ENCODE results near the gene RBM14. TPM values are rescaled to one million over a fixed set of nuclear protein-coding genes. Genes with fewer than 3 reads are reported as not detected.

RBM14 gene
- total and polyA plus RNA-seq, 2 experiments from 2014 or later, result 28.4 to 40.6 TPM

DNA sequence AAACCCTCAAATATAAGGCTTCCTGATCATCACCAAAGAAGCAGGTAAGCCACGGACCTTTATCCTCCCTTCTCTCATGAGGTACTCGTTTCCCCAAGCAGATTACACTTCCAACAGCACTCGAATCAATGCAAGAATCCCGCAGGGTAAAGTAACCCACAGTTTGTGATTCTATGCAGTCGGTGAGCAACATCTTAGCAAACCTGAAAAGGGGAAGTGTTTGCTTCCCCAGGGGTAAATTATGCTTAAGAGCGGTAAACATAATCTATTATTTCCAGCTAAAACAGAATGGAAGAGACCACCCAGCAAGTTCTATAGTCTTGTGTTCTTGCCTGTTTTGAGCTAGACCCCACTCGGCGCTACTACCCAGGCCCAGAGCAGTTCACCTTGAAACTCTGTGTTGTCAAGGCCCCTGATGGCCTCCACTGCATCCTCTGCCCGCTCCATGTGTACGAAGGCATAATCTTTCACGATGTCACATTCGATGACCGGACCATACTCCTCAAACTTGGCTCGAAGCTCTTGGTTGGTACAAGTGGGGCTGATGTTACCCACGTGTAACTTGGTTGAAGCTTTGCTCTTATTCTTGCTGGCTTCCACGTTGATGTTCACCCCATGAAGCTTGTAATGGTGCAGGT, 60.0 kb downstream of the RBM14 start:
- peaks cover 28% of the 10 kb centered on the region for H3F3A ChIP-seq (ENCODE audit: insufficient read depth)
- H2AFZ ChIP-seq, result no peak overlapping the region
- peak overlapping the region; percentile 91 for H3K4me2 ChIP-seq (ENCODE audit: unreplicated experiment)
- in situ Hi-C loops (cut with MboI), result no loop called here
- H3K9ac ChIP-seq, result no peak overlapping the region; the same call in 1 of the 2 replicates
- DNase-seq, result no peak
- 0 out of 2 replicates have a peak, but pooled peaks cover 5% of the 10 kb centered on the region for H3K36me3 ChIP-seq (ENCODE audit: low read depth)
- no peaks in the 10 kb centered on the region for H3K27me3 ChIP-seq (replicated peaks; ENCODE audit: insufficient read depth)
- peak overlapping the region; percentile 78 for H3K4me3 ChIP-seq
- no peak overlapping the region for H3K27ac ChIP-seq
- no peaks in the 10 kb centered on the region for H3K9me2 ChIP-seq (ENCODE audit: insufficient read depth)
- no peaks in the 10 kb centered on the region for H3K9me3 ChIP-seq (ENCODE audit: low read depth)
- 68 to 70% methylated on average over 16 of the region's 16 CpGs for WGBS, 2 experiments (ENCODE audit: low coverage in 1 of 2, low lambda C conversion rate in 2 of 2, missing lambda C conversion rate in 2 of 2)
- no peaks in the 10 kb centered on the region for H4K20me1 ChIP-seq (ENCODE audit: insufficient read depth)
- TF ChIP-seq EZH2phosphoT487 (IDR thresholded peaks at IDR 0.05; ENCODE audit: insufficient read depth, low read depth) (no peak), EZH2 (IDR thresholded peaks at IDR 0.05; ENCODE audit: insufficient read depth, poor library complexity, severe bottlenecking) (no peak)
- H3K4me1 ChIP-seq (ENCODE audit: insufficient read depth), result peaks cover 17% of the 10 kb centered on the region
- peaks cover 59% of the 10 kb centered on the region for H3K79me2 ChIP-seq (ENCODE audit: insufficient read depth)

Small RNAs within 50 kb of the gene (small RNA-seq; reads per million reads assigned to genes)
- gene RNU4-39P (ENCODE audit: low read depth, low replicate concordance), result not detected

Other genes starting within 250 kb of the RBM14 start
- not detected in 2 replicates for gene SLC29A2, start 244.9 kb upstream of the RBM14 start, total RNA-seq (2014; rRNA removed; shearing (Covaris generic))
- gene SLC29A2, start 244.9 kb upstream of the RBM14 start, polyA plus RNA-seq (2016; fragmentation: Nextera tagmentation; extraction: Ambion mirVana), result not detected in 2 replicates
- gene NPAS4, start 195.6 kb upstream of the RBM14 start, total RNA-seq (2014; rRNA removed; shearing (Covaris generic)), result not detected in 2 replicates
- not detected in 2 replicates for gene NPAS4, start 195.6 kb upstream of the RBM14 start, polyA plus RNA-seq (2016; fragmentation: Nextera tagmentation; extraction: Ambion mirVana)
- gene MRPL11, start 177.8 kb upstream of the RBM14 start, total RNA-seq (2014; rRNA removed; shearing (Covaris generic)), result 36.7 and 53.5 TPM in 2 replicates
- gene MRPL11, start 177.8 kb upstream of the RBM14 start, polyA plus RNA-seq (2016; fragmentation: Nextera tagmentation; extraction: Ambion mirVana), result 75.7 and 76.6 TPM in 2 replicates
- gene PELI3, start 149.7 kb upstream of the RBM14 start, total RNA-seq (2014; rRNA removed; shearing (Covaris generic)), result 8.1 and 10.5 TPM in 2 replicates
- gene PELI3, start 149.7 kb upstream of the RBM14 start, polyA plus RNA-seq (2016; fragmentation: Nextera tagmentation; extraction: Ambion mirVana), result 5.3 and 5.8 TPM in 2 replicates
- gene DPP3, start 136.2 kb upstream of the RBM14 start, total RNA-seq (2014; rRNA removed; shearing (Covaris generic)), result 50.8 and 64.1 TPM in 2 replicates
- 33.5 and 34.7 TPM in 2 replicates for gene DPP3, start 136.2 kb upstream of the RBM14 start, polyA plus RNA-seq (2016; fragmentation: Nextera tagmentation; extraction: Ambion mirVana)
- 39.1 and 58.8 TPM in 2 replicates for gene BBS1, start 106.0 kb upstream of the RBM14 start, total RNA-seq (2014; rRNA removed; shearing (Covaris generic))
- gene BBS1, start 106.0 kb upstream of the RBM14 start, polyA plus RNA-seq (2016; fragmentation: Nextera tagmentation; extraction: Ambion mirVana), result 20.2 and 23.0 TPM in 2 replicates
- gene ZDHHC24, start 70.6 kb upstream of the RBM14 start, total RNA-seq (2014; rRNA removed; shearing (Covaris generic)), result 20.8 and 27.3 TPM in 2 replicates
- 22.3 and 23.5 TPM in 2 replicates for gene ZDHHC24, start 70.6 kb upstream of the RBM14 start, polyA plus RNA-seq (2016; fragmentation: Nextera tagmentation; extraction: Ambion mirVana)
- gene ACTN3, start 69.7 kb upstream of the RBM14 start, total RNA-seq (2014; rRNA removed; shearing (Covaris generic)), result not detected in 2 replicates
- gene ACTN3, start 69.7 kb upstream of the RBM14 start, polyA plus RNA-seq (2016; fragmentation: Nextera tagmentation; extraction: Ambion mirVana), result not detected in 2 replicates
- gene CTSF, start 48.0 kb upstream of the RBM14 start, total RNA-seq (2014; rRNA removed; shearing (Covaris generic)), result 67.7 and 72.6 TPM in 2 replicates
- 53.6 and 59.2 TPM in 2 replicates for gene CTSF, start 48.0 kb upstream of the RBM14 start, polyA plus RNA-seq (2016; fragmentation: Nextera tagmentation; extraction: Ambion mirVana)
- 0.11 and 0.13 TPM in 2 replicates for gene CCDC87, start 23.6 kb upstream of the RBM14 start, total RNA-seq (2014; rRNA removed; shearing (Covaris generic))
- gene CCDC87, start 23.6 kb upstream of the RBM14 start, polyA plus RNA-seq (2016; fragmentation: Nextera tagmentation; extraction: Ambion mirVana), result 0.39 and 0.40 TPM in 2 replicates
- gene CCS, start 23.4 kb upstream of the RBM14 start, total RNA-seq (2014; rRNA removed; shearing (Covaris generic)), result 28.0 and 29.5 TPM in 2 replicates
- 44.1 and 44.2 TPM in 2 replicates for gene CCS, start 23.4 kb upstream of the RBM14 start, polyA plus RNA-seq (2016; fragmentation: Nextera tagmentation; extraction: Ambion mirVana)
- gene RBM4, start 22.1 kb downstream of the RBM14 start, total RNA-seq (2014; rRNA removed; shearing (Covaris generic)), result 79.0 and 81.4 TPM in 2 replicates
- gene RBM4, start 22.1 kb downstream of the RBM14 start, polyA plus RNA-seq (2016; fragmentation: Nextera tagmentation; extraction: Ambion mirVana), result 121 and 125 TPM in 2 replicates
- 18.5 and 22.9 TPM in 2 replicates for gene RBM4B, start 61.3 kb downstream of the RBM14 start, total RNA-seq (2014; rRNA removed; shearing (Covaris generic))
- 23.2 and 23.4 TPM in 2 replicates for gene RBM4B, start 61.3 kb downstream of the RBM14 start, polyA plus RNA-seq (2016; fragmentation: Nextera tagmentation; extraction: Ambion mirVana)
- 0.13 and 0.22 TPM in 2 replicates for gene SPTBN2, start 112.6 kb downstream of the RBM14 start, total RNA-seq (2014; rRNA removed; shearing (Covaris generic))
- gene SPTBN2, start 112.6 kb downstream of the RBM14 start, polyA plus RNA-seq (2016; fragmentation: Nextera tagmentation; extraction: Ambion mirVana), result 0.13 TPM in 1 of 2 replicates, not detected in the other
- 10.0 and 19.2 TPM in 2 replicates for gene RCE1, start 226.8 kb downstream of the RBM14 start, total RNA-seq (2014; rRNA removed; shearing (Covaris generic))
- gene RCE1, start 226.8 kb downstream of the RBM14 start, polyA plus RNA-seq (2016; fragmentation: Nextera tagmentation; extraction: Ambion mirVana), result 15.9 and 16.6 TPM in 2 replicates
- 38.3 and 42.2 TPM in 2 replicates for gene LRFN4, start 240.4 kb downstream of the RBM14 start, total RNA-seq (2014; rRNA removed; shearing (Covaris generic))
- gene LRFN4, start 240.4 kb downstream of the RBM14 start, polyA plus RNA-seq (2016; fragmentation: Nextera tagmentation; extraction: Ambion mirVana), result 5.4 and 5.9 TPM in 2 replicates